DOHH2 (cell line): ENCODE results near the gene EPS8L3.

Experiments
- EZH2phosphoT487 ChIP-seq: fragments of 200-600 bp; sonication (generic); IDR thresholded peaks from 2 replicates; pipeline ENCODE4 v1.6.1; 2017; ENCODE audit warnings: borderline replicate concordance, mild to moderate bottlenecking, antibody characterized with exemption, low read length, moderate library complexity, mixed read lengths
- TF ChIP-seq, protein P1 (sequence below): fragments of 200-600 bp; sonication (generic); IDR thresholded peaks from one replicate; pipeline ENCODE4 v1.5.1; 2014; ENCODE audit warnings: antibody characterized with exemption, mild to moderate bottlenecking, low read depth, low read length; ENCODE audit not compliant: poor library complexity, severe bottlenecking

DNA sequence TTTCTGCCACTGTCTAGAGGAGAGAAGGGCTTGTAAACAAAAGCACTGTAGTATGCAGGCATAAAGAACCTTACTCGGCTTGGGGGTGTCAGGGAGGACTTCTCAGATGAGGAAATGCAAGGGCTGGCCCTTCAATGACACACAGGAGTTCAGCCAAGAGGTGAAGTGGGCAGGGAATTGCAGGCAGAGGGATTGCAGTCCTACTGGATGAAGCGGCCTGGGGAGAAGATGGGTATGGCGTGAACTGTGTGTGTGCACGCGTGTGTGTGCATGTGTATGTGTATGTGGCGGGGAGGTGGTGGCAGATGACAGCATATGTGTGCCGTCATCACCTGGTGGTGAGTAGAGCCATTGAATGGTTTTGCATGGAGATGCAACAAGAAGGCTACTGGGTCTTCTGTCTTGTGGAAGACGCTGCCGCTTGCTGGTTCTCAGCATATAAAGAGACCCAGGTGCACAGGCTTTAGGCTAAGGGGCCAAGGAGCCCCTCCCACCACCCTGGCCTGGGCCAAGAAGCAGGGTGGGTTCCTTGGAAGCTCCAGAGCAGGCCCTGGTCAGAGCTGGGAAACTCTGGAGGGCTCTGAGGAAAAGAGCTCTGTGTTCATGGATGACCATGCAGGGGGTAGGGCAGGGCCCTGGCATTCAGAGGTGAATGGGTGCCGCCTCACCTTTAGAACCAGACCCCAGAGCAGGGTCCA is 4.1 kb upstream of the EPS8L3 start:
- TF ChIP-seq, protein P1, sequence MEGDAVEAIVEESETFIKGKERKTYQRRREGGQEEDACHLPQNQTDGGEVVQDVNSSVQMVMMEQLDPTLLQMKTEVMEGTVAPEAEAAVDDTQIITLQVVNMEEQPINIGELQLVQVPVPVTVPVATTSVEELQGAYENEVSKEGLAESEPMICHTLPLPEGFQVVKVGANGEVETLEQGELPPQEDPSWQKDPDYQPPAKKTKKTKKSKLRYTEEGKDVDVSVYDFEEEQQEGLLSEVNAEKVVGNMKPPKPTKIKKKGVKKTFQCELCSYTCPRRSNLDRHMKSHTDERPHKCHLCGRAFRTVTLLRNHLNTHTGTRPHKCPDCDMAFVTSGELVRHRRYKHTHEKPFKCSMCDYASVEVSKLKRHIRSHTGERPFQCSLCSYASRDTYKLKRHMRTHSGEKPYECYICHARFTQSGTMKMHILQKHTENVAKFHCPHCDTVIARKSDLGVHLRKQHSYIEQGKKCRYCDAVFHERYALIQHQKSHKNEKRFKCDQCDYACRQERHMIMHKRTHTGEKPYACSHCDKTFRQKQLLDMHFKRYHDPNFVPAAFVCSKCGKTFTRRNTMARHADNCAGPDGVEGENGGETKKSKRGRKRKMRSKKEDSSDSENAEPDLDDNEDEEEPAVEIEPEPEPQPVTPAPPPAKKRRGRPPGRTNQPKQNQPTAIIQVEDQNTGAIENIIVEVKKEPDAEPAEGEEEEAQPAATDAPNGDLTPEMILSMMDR: no peak
- TF ChIP-seq EZH2phosphoT487: no peak
